ENCODE data around the gene AHSP.

- no peak for TF ChIP-seq EZH2 (IDR thresholded peaks at IDR 0.05; ENCODE audit: insufficient read depth, poor library complexity, severe bottlenecking)
- no peak for TF ChIP-seq EZH2phosphoT487 (IDR thresholded peaks at IDR 0.05; ENCODE audit: insufficient read depth, low read depth)
Observed at GRCh38 chr16:31499928-31500327, 27.8 kb upstream of the AHSP start.

Data from GM23248 (cell line).